Caco-2 (cell line): ENCODE measurements around the gene CACTIN. TPM values are rescaled to one million over a fixed set of nuclear protein-coding genes. Genes with fewer than 3 reads are reported as not detected.

Experiments
- BruUV-seq: library from RNA; stranded (reverse); fragments of 400-500 nt; replicated peaks from 2 replicates; lab custom pipeline; 2021; lab: Mats Ljungman, UMichigan
- CTCF ChIA-PET: fragments of 300-600 bp; sonication (Branson Sonifier 250); formaldehyde crosslinking; loops from one replicate; lab custom pipeline; 2022; ENCODE audit warnings: antibody characterized with exemption; lab: Charles Lee
- POLR2A ChIA-PET: fragments of 300-600 bp; sonication (Branson Sonifier 250); formaldehyde crosslinking; loops from one replicate; lab custom pipeline; 2022; ENCODE audit warnings: antibody characterized with exemption; lab: Charles Lee
- DNase-seq, 2 experiments: peaks; one replicate each; pipeline versions ENCODE4 v3.0.0 to v3.0.0-alpha.2; 2020 to 2022
- H3K27me3 ChIP-seq: replicated peaks from 2 replicates; pipeline ENCODE4 v1.6.0; 2011; ENCODE audit warnings: low read length; ENCODE audit not compliant: control insufficient read depth, insufficient read depth
- H3K36me3 ChIP-seq: 2 replicates; pipeline ENCODE4 v1.5.1; 2011; ENCODE audit warnings: low read length; ENCODE audit not compliant: control insufficient read depth, insufficient read depth
- H3K4me1 ChIP-seq: fragments of 250-450 bp; sonication (Bioruptor Pico); 2 replicates; pipeline ENCODE4 v1.5.1; 2020; ENCODE audit warnings: mild to moderate bottlenecking
- H3K4me3 ChIP-seq: 2 replicates; pipeline ENCODE4 v1.5.1; 2011; ENCODE audit warnings: low read depth, mild to moderate bottlenecking, control low read depth, low read length
- H3K9me3 ChIP-seq: fragments of 250-450 bp; sonication (Bioruptor Pico); 2 replicates; pipeline ENCODE4 v1.5.1; 2020; ENCODE audit warnings: mild to moderate bottlenecking, moderate library complexity
- H3K27ac Mint-ChIP-seq: one replicate; pipeline ENCODE4 v1.8.0; 2022; ENCODE audit warnings: mixed read lengths; ENCODE audit not compliant: unreplicated experiment
- H3K27me3 Mint-ChIP-seq: one replicate; pipeline ENCODE4 v1.8.0; 2022; ENCODE audit warnings: mixed read lengths; ENCODE audit not compliant: insufficient read depth, unreplicated experiment
- H3K36me3 Mint-ChIP-seq: one replicate; pipeline ENCODE4 v1.8.0; 2022; ENCODE audit warnings: mild to moderate bottlenecking, mixed read lengths; ENCODE audit not compliant: insufficient read depth, unreplicated experiment
- H3K4me1 Mint-ChIP-seq: one replicate; pipeline ENCODE4 v1.8.0; 2022; ENCODE audit warnings: low read depth, mixed read lengths; ENCODE audit not compliant: unreplicated experiment
- H3K4me3 Mint-ChIP-seq: one replicate; pipeline ENCODE4 v1.8.0; 2022; ENCODE audit warnings: mild to moderate bottlenecking, moderate library complexity, mixed read lengths; ENCODE audit not compliant: unreplicated experiment
- H3K9me3 Mint-ChIP-seq: one replicate; pipeline ENCODE4 v1.8.0; 2022; ENCODE audit warnings: mixed read lengths; ENCODE audit not compliant: unreplicated experiment
- intact Hi-C: fragments of 100-400 bp; cut with micrococcal nuclease; formaldehyde crosslinking; loops from one replicate; pipeline ENCODE4 v1.10.0; 2022; ENCODE audit not compliant: unreplicated experiment
- total RNA-seq: library from RNA; stranded (reverse); gene quantifications from 2 replicates; pipeline ENCODE4 v1.2.3, GENCODE V29; 2022
- TF ChIP-seq, protein P1 (sequence below), 2 experiments: fragments of 200-600 bp in 1 of 2; IDR thresholded peaks; 1 replicate in 1 of 2; 2 replicates in 1 of 2; pipeline versions ENCODE4 v1.5.1 to v1.8.0; 2011 to 2022; ENCODE audit warnings: antibody characterized with exemption in 1 of 2, control low read depth in 1 of 2, inconsistent platforms in 1 of 2, low read depth in 1 of 2, low read length in 1 of 2, mild to moderate bottlenecking in 1 of 2, moderate library complexity in 1 of 2; ENCODE audit not compliant: insufficient read depth in 1 of 2, severe bottlenecking in 1 of 2, unreplicated experiment in 1 of 2

Gene CACTIN
- total RNA-seq, 1 experiment from 2014 or later = 33.9 TPM

DNA sequence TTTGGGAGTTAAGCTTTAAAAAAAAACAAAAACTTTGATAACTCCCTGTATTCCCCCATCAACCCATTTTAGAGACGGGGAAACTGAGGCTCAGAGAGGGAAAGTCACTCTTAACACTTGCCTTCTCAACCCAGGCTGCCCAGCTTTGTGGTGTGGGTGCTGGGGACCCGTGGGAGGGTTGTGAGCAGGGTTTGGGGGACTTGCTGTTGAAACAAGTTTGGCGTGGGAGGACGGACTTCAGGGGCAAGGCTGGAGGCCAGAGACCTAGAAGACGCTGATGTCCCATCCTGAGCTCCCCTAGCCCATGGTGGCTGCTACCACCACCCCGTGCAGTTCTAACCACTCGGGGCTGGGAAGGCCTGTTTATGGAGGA is 747 bp upstream of the CACTIN start:
- Mint-ChIP-seq H3K27ac (peak overlapping the region; percentile 98), H3K36me3 (peaks cover 31% of the 10 kb centered on the region), H3K9me3 (no peaks in the 10 kb centered on the region), H3K4me3 (peak overlapping the region; percentile 92), H3K4me1 (peaks cover 7% of the 10 kb centered on the region), H3K27me3 (no peaks in the 10 kb centered on the region)
- no peak overlapping the region for H3K4me3 ChIP-seq
- H3K36me3 ChIP-seq = no peaks in the 10 kb centered on the region
- no peaks in the 10 kb centered on the region for H3K9me3 ChIP-seq
- POLR2A ChIA-PET = interaction anchor here (0.6 kb wide), 1 partner anchor 536 kb away, joined by 6 read pairs; no protein-coding TSS in a partner anchor
- no peaks in the 10 kb centered on the region for H3K4me1 ChIP-seq
- TF ChIP-seq, protein P1, sequence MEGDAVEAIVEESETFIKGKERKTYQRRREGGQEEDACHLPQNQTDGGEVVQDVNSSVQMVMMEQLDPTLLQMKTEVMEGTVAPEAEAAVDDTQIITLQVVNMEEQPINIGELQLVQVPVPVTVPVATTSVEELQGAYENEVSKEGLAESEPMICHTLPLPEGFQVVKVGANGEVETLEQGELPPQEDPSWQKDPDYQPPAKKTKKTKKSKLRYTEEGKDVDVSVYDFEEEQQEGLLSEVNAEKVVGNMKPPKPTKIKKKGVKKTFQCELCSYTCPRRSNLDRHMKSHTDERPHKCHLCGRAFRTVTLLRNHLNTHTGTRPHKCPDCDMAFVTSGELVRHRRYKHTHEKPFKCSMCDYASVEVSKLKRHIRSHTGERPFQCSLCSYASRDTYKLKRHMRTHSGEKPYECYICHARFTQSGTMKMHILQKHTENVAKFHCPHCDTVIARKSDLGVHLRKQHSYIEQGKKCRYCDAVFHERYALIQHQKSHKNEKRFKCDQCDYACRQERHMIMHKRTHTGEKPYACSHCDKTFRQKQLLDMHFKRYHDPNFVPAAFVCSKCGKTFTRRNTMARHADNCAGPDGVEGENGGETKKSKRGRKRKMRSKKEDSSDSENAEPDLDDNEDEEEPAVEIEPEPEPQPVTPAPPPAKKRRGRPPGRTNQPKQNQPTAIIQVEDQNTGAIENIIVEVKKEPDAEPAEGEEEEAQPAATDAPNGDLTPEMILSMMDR (IDR thresholded peaks at IDR 0.05; ENCODE audit: insufficient read depth in 1 of 2, low read depth in 1 of 2, low read length in 1 of 2, severe bottlenecking in 1 of 2, unreplicated experiment in 1 of 2) = no peak
- DNase-seq = no peak
- no peaks in the 10 kb centered on the region for H3K27me3 ChIP-seq
- BruUV-seq = TSS peak; percentile 54
- CTCF ChIA-PET = no interaction called here
- intact Hi-C loops = loop anchor here (10.0 kb wide), 1 partner anchor 73 kb away; the partner anchor contains the start of gene MFSD12

DNA sequence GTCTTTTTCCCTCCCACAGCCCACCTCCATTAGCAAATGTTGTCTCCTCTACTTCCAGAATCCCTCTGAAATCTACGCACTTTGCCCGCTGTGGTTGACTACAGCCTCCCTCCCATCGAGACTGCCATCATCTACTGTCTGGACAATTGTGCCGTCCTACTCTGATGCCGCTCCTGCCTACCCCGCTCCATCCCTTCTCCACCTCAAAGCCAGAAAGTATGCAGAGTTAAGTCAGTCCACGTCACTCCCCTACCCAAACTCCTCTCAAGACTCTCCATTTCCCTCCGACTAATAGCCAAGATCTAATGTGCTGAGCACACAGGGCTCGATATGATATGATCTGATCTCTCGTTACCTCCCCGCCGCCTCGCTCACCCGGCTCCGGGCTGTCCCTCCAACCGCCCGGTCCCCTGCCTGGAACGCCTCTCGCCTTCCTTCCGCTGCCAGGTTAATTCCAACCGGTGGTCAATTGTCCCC is 556 bp downstream of the CACTIN start:
- no peaks in the 10 kb centered on the region for H3K4me1 ChIP-seq
- H3K36me3 ChIP-seq = no peaks in the 10 kb centered on the region; the same call in 1 of the 2 replicates
- TSS peak; percentile 23 for BruUV-seq
- POLR2A ChIA-PET = no interaction called here
- DNase-seq = no peak
- peaks cover 7% of the 10 kb centered on the region for H3K4me1 Mint-ChIP-seq
- H3K4me3 ChIP-seq = peak overlapping the region; percentile 98
- H3K36me3 Mint-ChIP-seq = peaks cover 35% of the 10 kb centered on the region
- intact Hi-C loops = loop anchor here (10.0 kb wide), 1 partner anchor 71 kb away; the partner anchor contains the start of gene MFSD12
- H3K4me3 Mint-ChIP-seq = peak overlapping the region; percentile 92
- H3K9me3 Mint-ChIP-seq = no peaks in the 10 kb centered on the region
- TF ChIP-seq, protein P1 (IDR thresholded peaks at IDR 0.05; ENCODE audit: insufficient read depth in 1 of 2, low read depth in 1 of 2, low read length in 1 of 2, severe bottlenecking in 1 of 2, unreplicated experiment in 1 of 2) = no peak
- H3K9me3 ChIP-seq = no peaks in the 10 kb centered on the region
- CTCF ChIA-PET = no interaction called here
- H3K27ac Mint-ChIP-seq = peak overlapping the region; percentile 98
- no peaks in the 10 kb centered on the region for H3K27me3 Mint-ChIP-seq
- H3K27me3 ChIP-seq = no peaks in the 10 kb centered on the region

DNA sequence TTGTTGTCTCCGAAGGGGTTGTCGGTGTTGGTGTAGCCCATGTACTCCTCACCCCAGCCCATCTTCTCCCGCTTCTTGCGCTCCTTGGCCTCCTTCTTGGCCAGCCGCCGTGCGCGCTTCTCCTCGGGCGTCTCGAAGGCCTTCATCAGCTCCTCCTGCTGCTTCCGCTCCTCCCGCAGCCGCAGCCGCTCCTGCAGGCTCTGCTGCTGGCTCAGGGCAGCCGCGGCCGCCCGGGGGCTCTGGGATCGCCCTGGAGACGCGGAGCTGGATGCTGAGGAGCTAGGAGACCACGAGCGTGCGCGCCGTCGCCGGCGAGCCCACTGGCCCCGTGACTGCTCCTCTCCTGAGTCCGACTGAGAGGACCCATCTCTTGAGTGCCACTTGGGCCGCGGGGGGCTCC is 2.9 kb downstream of the CACTIN start:
- TF ChIP-seq, protein P1 (IDR thresholded peaks at IDR 0.05; ENCODE audit: insufficient read depth in 1 of 2, low read depth in 1 of 2, low read length in 1 of 2, severe bottlenecking in 1 of 2, unreplicated experiment in 1 of 2) = no peak
- Histone ChIP-seq H3K4me1 (no peaks in the 10 kb centered on the region), H3K27me3 (no peaks in the 10 kb centered on the region), H3K36me3 (no peaks in the 10 kb centered on the region; the same call in 1 of the 2 replicates), H3K9me3 (no peaks in the 10 kb centered on the region), H3K4me3 (no peak overlapping the region)
- DNase-seq = no peak
- peaks cover 25% of the 10 kb centered on the region for H3K36me3 Mint-ChIP-seq
- no peaks in the 10 kb centered on the region for H3K9me3 Mint-ChIP-seq
- no peaks in the 10 kb centered on the region for H3K27me3 Mint-ChIP-seq
- BruUV-seq = no TSS peak
- intact Hi-C loops = loop anchor here (10.0 kb wide), 1 partner anchor 69 kb away; the partner anchor contains the start of gene MFSD12
- POLR2A ChIA-PET = no interaction called here
- CTCF ChIA-PET = no interaction called here
- no peak overlapping the region for H3K27ac Mint-ChIP-seq
- peaks cover 7% of the 10 kb centered on the region for H3K4me1 Mint-ChIP-seq
- no peak overlapping the region for H3K4me3 Mint-ChIP-seq
